NCI-H1694 treated with DMSO at 0.1 percent for 48 hours (cell line): ENCODE results near the gene FBRSL1.
A peak's percentile ranks its signal among the peaks of the same experiment; 100 is the strongest.

Experiments
- DNase-seq: peaks from one replicate; lab custom pipeline; 2025; lab: John Stamatoyannopoulos, UW

FBRSL1 gene

GRCh38 chr12:132558861-132559623 is 69.1 kb downstream of the FBRSL1 start:
- no peak for DNase-seq

GRCh38 chr12:132559652-132560363 is 69.9 kb downstream of the FBRSL1 start:
- DNase-seq: peak; percentile 14

- DNase-seq: no peak
These were observed 70.3 kb downstream of the FBRSL1 start for GRCh38 chr12:132560364-132560613.

- peak; percentile 61 for DNase-seq
These were observed 70.9 kb downstream of the FBRSL1 start for GRCh38 chr12:132560614-132561426.
